ENCODE results near the gene GAS6.

DNA sequence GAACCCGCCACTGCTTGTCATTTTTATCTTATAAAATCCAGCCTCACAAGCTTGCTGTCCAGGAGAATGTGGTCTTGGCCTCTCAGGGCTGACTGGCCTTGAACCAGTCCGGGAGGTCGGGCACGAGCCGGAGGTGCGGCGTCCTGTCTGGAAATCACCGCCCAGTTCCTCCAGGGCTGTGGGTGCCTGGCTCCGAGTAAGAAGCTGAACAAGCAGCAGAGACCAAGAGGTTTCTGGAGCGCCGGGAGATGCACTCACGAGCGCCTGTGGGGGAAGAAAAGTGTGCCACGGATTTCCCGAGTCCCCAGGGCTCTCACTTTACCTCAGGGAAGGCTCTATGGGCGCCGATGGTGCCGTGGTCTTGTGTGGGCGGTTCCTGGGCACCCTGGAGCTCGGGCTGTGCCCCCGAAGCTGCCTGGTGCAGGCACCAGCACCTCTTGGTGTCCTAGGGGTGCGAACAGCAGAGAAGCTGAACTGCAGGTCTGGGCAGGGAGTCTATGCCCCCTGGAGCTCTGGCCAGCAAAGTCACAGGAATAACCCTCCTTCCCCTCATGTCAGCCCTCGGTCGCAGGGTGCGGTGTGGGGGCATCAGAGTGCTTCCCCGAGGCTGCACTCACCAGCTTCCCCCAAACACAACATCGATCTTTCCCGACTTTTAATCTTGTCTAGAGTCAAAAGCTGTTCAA, 50.0 kb downstream of the GAS6 start:
- TF ChIP-seq, protein P1, sequence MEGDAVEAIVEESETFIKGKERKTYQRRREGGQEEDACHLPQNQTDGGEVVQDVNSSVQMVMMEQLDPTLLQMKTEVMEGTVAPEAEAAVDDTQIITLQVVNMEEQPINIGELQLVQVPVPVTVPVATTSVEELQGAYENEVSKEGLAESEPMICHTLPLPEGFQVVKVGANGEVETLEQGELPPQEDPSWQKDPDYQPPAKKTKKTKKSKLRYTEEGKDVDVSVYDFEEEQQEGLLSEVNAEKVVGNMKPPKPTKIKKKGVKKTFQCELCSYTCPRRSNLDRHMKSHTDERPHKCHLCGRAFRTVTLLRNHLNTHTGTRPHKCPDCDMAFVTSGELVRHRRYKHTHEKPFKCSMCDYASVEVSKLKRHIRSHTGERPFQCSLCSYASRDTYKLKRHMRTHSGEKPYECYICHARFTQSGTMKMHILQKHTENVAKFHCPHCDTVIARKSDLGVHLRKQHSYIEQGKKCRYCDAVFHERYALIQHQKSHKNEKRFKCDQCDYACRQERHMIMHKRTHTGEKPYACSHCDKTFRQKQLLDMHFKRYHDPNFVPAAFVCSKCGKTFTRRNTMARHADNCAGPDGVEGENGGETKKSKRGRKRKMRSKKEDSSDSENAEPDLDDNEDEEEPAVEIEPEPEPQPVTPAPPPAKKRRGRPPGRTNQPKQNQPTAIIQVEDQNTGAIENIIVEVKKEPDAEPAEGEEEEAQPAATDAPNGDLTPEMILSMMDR (IDR thresholded peaks at IDR 0.05; ENCODE audit: insufficient read depth, low read length, poor library complexity, severe bottlenecking), result no peak
- no peak for TF ChIP-seq EZH2phosphoT487 (conservative IDR thresholded peaks at IDR 0.05; ENCODE audit: low read length)

Data from SU-DHL-6 (cell line).